A673 (cell line): ENCODE data around the gene TXLNG.

Experiments
- CTCF ChIP-seq: fragments of 300-800, 200-600 bp; sonication (generic); conservative IDR thresholded peaks from 2 replicates; pipeline ENCODE4 v1.5.1; 2017; ENCODE audit warnings: low read depth, mild to moderate bottlenecking, antibody characterized with exemption, low read length, moderate library complexity, mixed read lengths
- EZH2 ChIP-seq: fragments of 200-600 bp; sonication (generic); IDR thresholded peaks from 2 replicates; pipeline ENCODE4 v1.6.1; 2017; ENCODE audit warnings: borderline replicate concordance, low read depth, mild to moderate bottlenecking, mixed read lengths, antibody characterized with exemption, low read length; ENCODE audit not compliant: poor library complexity, severe bottlenecking

GRCh38 chrX:16814597-16814996 is 28.3 kb downstream of the TXLNG start:
- TF ChIP-seq CTCF (no peak), EZH2 (no peak)
